Heart left ventricle (tissue), 16 donors: ENCODE data around the gene LUC7L3. TPM values are rescaled to one million over a fixed set of nuclear protein-coding genes. Genes with fewer than 3 reads are reported as not detected.
"Not testable (repeated sequence)": the region's sequence is repeated elsewhere in the genome, so short reads cannot be mapped to it uniquely, and the experiment has no call there.

ENCODE experiments used
- ATAC-seq, 4 donors: fragments of 200-7000 bp; cut with Tn5 transposase; one replicate each; pipeline ENCODE4 v1.9.1; 2020 to 2022; ENCODE audit warnings: moderate library complexity in 4 of 4, mild to moderate bottlenecking in 3 of 4, moderate number of reproducible peaks in 1 of 4
- DNase-seq, 5 donors: peaks; one replicate each; pipeline ENCODE4 v3.0.0-alpha.2; 2020
- H3K27ac ChIP-seq, 12 donors: fragments of 200-600 bp; sonication (generic) in 4 of 12; one replicate each; pipeline versions ENCODE4 v1.5.0 to v1.8.0; 2016 to 2022; ENCODE audit warnings: mild to moderate bottlenecking in 2 of 12
- H3K27me3 ChIP-seq, 9 donors: fragments of 200-600 bp; sonication (generic) in 2 of 9; one replicate each; pipeline versions ENCODE4 v1.5.1 to v1.8.0; 2016 to 2022; ENCODE audit warnings: mild to moderate bottlenecking in 3 of 9
- H3K36me3 ChIP-seq, 9 donors: fragments of 200-600 bp; sonication (generic) in 2 of 9; one replicate each; pipeline versions ENCODE4 v1.5.0 to v1.8.0; 2018 to 2022; ENCODE audit warnings: mild to moderate bottlenecking in 2 of 9
- H3K4me1 ChIP-seq, 12 donors: fragments of 200-600 bp; sonication (generic) in 4 of 12; one replicate each; pipeline versions ENCODE4 v1.5.0 to v1.8.0; 2016 to 2022; ENCODE audit warnings: mild to moderate bottlenecking in 3 of 12
- H3K4me3 ChIP-seq, 12 donors: fragments of 200-600 bp; sonication (generic) in 4 of 12; one replicate each; pipeline versions ENCODE4 v1.5.0 to v1.8.0; 2017 to 2022; ENCODE audit warnings: mild to moderate bottlenecking in 9 of 12, moderate library complexity in 4 of 12
- H3K9me3 ChIP-seq, 12 donors: fragments of 200-600 bp; sonication (generic) in 4 of 12; one replicate each; pipeline versions ENCODE4 v1.5.0 to v1.8.0; 2016 to 2022; ENCODE audit warnings: mild to moderate bottlenecking in 1 of 12
- CTCF ChIP-seq, 12 donors: fragments of 200-600 bp; sonication (generic) in 4 of 12; IDR thresholded peaks; one replicate each; pipeline versions ENCODE4 v1.5.0 to v1.8.0; 2018 to 2022; ENCODE audit warnings: antibody characterized with exemption in 12 of 12, mild to moderate bottlenecking in 5 of 12
- POLR2A ChIP-seq, 2 donors: fragments of 450-650 bp; IDR thresholded peaks; one replicate each; pipeline ENCODE4 v1.6.1; 2017; ENCODE audit warnings: antibody characterized with exemption in 2 of 2, mild to moderate bottlenecking in 2 of 2, moderate library complexity in 2 of 2
- WGBS, 4 donors: extraction: QIAGEN DNeasy Blood & Tissue Kit in 2 of 4; methylation state at CpG; one replicate each; pipeline versions ENCODE4 v1.1.5 to v1.1.7; 2013 to 2018; 5-methylcytosine and 5-hydroxymethylcytosine counted together
- intact Hi-C, 10 donors: fragments of 100-400 bp; cut with DNase I; formaldehyde crosslinking; loops; one replicate each; pipeline versions ENCODE4 v1.11.1 to v1.14.2; 2022
- microRNA-seq, 4 donors: library from miRNA; unstranded; fragments of <30 nt; microRNA quantifications; one replicate each; pipeline versions ENCODE4 to v1.2.0, GENCODE V29; 2017 to 2020
- polyA plus RNA-seq, 2 donors: library from polyadenylated mRNA; stranded (reverse); fragments of 200-250 nt; gene quantifications; one replicate each; pipeline ENCODE4 v1.2.3, GENCODE V29; 2013
- total RNA-seq, 9 donors: library from RNA; depleted of rRNA in 2 of 9; stranded (reverse); fragments of >200 nt in 2 of 9; fragmentation: NEBNext Ultra II Directional in 3 of 9; extraction: Animal tissue kit (Norgen Biotek cat#: 25700) in 3 of 9; gene quantifications; one replicate each; pipeline versions ENCODE4 v1.1.0 to v1.2.4, GENCODE V29; 2016 to 2023
- donor health status: ischemic (EF 13 %, LVEDD 7.1; RV severe dilation, severe dysfunction).
- donor health status: healthy with polysubstance abuse.
- donor health status: DM: no; HTN: yes; CAD: no.
- donor health status: DM: no; HTN: no; CAD: no.
- donor health status: ischemic (EF 25% LVEDD 6.9; RV normal size, moderate dysfunction).
- donor health status: ischemic (EF 25% LVEDD 5.7; RV mildly dilated, moderate dysfunction).
- donor health status: healthy.
- donor health status: DM: yes; HTN: yes; CAD: no.
- donor health status: ischemic (EF 35%, LVEDD 5.7; RV mildly dilated, moderate dysfunction).
- donor health status: nonischemic (EF 11% LVEDD 7.7; RV severe dilation, severe dysfunction).
- donor health status: DM: yes; HTN: yes; CAD: no.
- donor health status: PGD.
- donor health status: ischemic (EF 29% LVEDD 5.4; RV normal size, mild dysfunction).
- donor health status: nonischemic (EF 23%, LVEDD 6.1; RV moderate dilation, normal function).

LUC7L3 gene
- total and polyA plus RNA-seq, 11 donors, result 16.5 to 89.0 (median 52.1) TPM

- 83 to 89% (median 86%) methylated on average over 12 of the region's 12 CpGs for WGBS, 4 donors
These were observed 83.5 kb downstream of the LUC7L3 start for GRCh38 chr17:50802609-50803571.

GRCh38 chr17:50803676-50804075 is 84.3 kb downstream of the LUC7L3 start:
- no peak overlapping the region for H3K4me3 ChIP-seq
- intact Hi-C loops, result no loop called here
- DNase-seq, result no peak
- TF ChIP-seq POLR2A (IDR thresholded peaks at IDR 0.05), result no peak
- TF ChIP-seq CTCF (IDR thresholded peaks at IDR 0.05), result no peak
- no peak for ATAC-seq
- H3K9me3 ChIP-seq, result no peaks in the 10 kb centered on the region
- H3K27ac ChIP-seq, result no peak overlapping the region
- H3K27me3 ChIP-seq, result no peaks in the 10 kb centered on the region
- 82 to 88% (median 86%) methylated on average over 6 of the region's 6 CpGs for WGBS, 4 donors
- H3K4me1 ChIP-seq, result peaks cover 0 to 3% (median 0%) of the 10 kb centered on the region in 12 donors
- no peaks in the 10 kb centered on the region for H3K36me3 ChIP-seq

More at GRCh38 chr17:50802609-50803571, 83.5 kb downstream of the LUC7L3 start:
- Histone ChIP-seq H3K9me3 (no peaks in the 10 kb centered on the region), H3K27ac (no peak overlapping the region), H3K4me1 (peaks cover 0 to 3% (median 0%) of the 10 kb centered on the region in 12 donors), H3K36me3 (no peaks in the 10 kb centered on the region), H3K27me3 (no peaks in the 10 kb centered on the region), H3K4me3 (no peak overlapping the region)
- TF ChIP-seq CTCF (IDR thresholded peaks at IDR 0.05) (no peak), POLR2A (IDR thresholded peaks at IDR 0.05) (no peak)
- DNase-seq (no peak), ATAC-seq (no peak)
- intact Hi-C loops, result no loop called here

- H3K36me3 ChIP-seq, H3K4me1 ChIP-seq, H3K4me3 ChIP-seq, intact Hi-C loops, H3K9me3 ChIP-seq, DNase-seq, H3K27me3 ChIP-seq, ATAC-seq, H3K27ac ChIP-seq: not testable (repeated sequence)
- 94 to 97% (median 96%) methylated on average over 13 of the region's 13 CpGs for WGBS, 4 donors
These were observed 85.5 kb downstream of the LUC7L3 start for GRCh38 chr17:50804749-50805475.

- H3K4me3 ChIP-seq, result no peak overlapping the region
- DNase-seq, result no peak
- H3K27me3 ChIP-seq, result no peaks in the 10 kb centered on the region
- no peaks in the 10 kb centered on the region for H3K9me3 ChIP-seq
- no peaks in the 10 kb centered on the region for H3K36me3 ChIP-seq
- WGBS, 4 donors, result 65 to 83% (median 71%) methylated on average over 5 to 6 of the region's 6 CpGs
- intact Hi-C loops, result no loop called here
- H3K4me1 ChIP-seq, result peaks cover 0 to 3% (median 0%) of the 10 kb centered on the region in 12 donors
- peak in 1 of 4 donors; percentile 30 for ATAC-seq
- no peak overlapping the region for H3K27ac ChIP-seq
- TF ChIP-seq POLR2A (IDR thresholded peaks at IDR 0.05), result no peak
- no peak for TF ChIP-seq CTCF (IDR thresholded peaks at IDR 0.05)
These were observed 86.1 kb downstream of the LUC7L3 start for GRCh38 chr17:50805486-50805885.

Small RNA genes lying within 50 kb of the gene (microRNA-seq; reads per million reads assigned to microRNA genes)
- 0 reads per million in 4 donors for gene MIR8059

Other genes starting within 250 kb of the LUC7L3 start
- 10 to 100 TPM; 30.9 to 50.0 (median 42.8) TPM for gene RSAD1, start 240.7 kb upstream of the LUC7L3 start, total RNA-seq
- 10 to 100 TPM; 36.2 to 43.7 TPM for gene RSAD1, start 240.7 kb upstream of the LUC7L3 start, polyA plus RNA-seq
- gene MYCBPAP, start 211.2 kb upstream of the LUC7L3 start, total RNA-seq, result 1 to 10 TPM in 2 of 9 donors, under 1 TPM in 6, not detected in 1; 0.42 to 2.4 (median 0.83) TPM
- gene MYCBPAP, start 211.2 kb upstream of the LUC7L3 start, polyA plus RNA-seq, result under 1 TPM; 0.29 to 0.46 TPM
- 10 to 100 TPM in 6 of 9 donors, 1 to 10 TPM in 3; 8.9 to 29.5 (median 12.6) TPM for gene EPN3, start 186.9 kb upstream of the LUC7L3 start, total RNA-seq
- 10 to 100 TPM in 1 of 2 donors, 1 to 10 TPM in 1; 9.0 to 22.1 TPM for gene EPN3, start 186.9 kb upstream of the LUC7L3 start, polyA plus RNA-seq
- 10 to 100 TPM; 21.6 to 83.0 (median 67.1) TPM for gene SPATA20, start 172.4 kb upstream of the LUC7L3 start, total RNA-seq
- 10 to 100 TPM; 13.8 to 52.3 TPM for gene SPATA20, start 172.4 kb upstream of the LUC7L3 start, polyA plus RNA-seq
- gene CACNA1G, start 158.9 kb upstream of the LUC7L3 start, total RNA-seq, result under 1 TPM in 8 of 9 donors, not detected in 1; 0.02 to 0.48 (median 0.14) TPM
- under 1 TPM; 0.04 to 0.11 TPM for gene CACNA1G, start 158.9 kb upstream of the LUC7L3 start, polyA plus RNA-seq
- gene ABCC3, start 84.7 kb upstream of the LUC7L3 start, total RNA-seq, result 10 to 100 TPM in 1 of 9 donors, 1 to 10 TPM in 4, under 1 TPM in 3, not detected in 1; 0.20 to 21.6 (median 1.3) TPM
- gene ABCC3, start 84.7 kb upstream of the LUC7L3 start, polyA plus RNA-seq, result 1 to 10 TPM in 1 of 2 donors, under 1 TPM in 1; 0.50 to 1.4 TPM
- 10 to 100 TPM; 38.8 to 55.4 (median 47.2) TPM for gene ANKRD40, start 11.7 kb upstream of the LUC7L3 start, total RNA-seq
- gene ANKRD40, start 11.7 kb upstream of the LUC7L3 start, polyA plus RNA-seq, result 10 to 100 TPM; 22.2 to 48.2 TPM
- not detected for gene ANKRD40CL, start 47.9 kb downstream of the LUC7L3 start, total RNA-seq
- gene ANKRD40CL, start 47.9 kb downstream of the LUC7L3 start, polyA plus RNA-seq, result not detected
- gene WFIKKN2, start 116.0 kb downstream of the LUC7L3 start, total RNA-seq, result under 1 TPM in 7 of 9 donors, not detected in 2; 0.12 to 0.75 (median 0.29) TPM
- gene WFIKKN2, start 116.0 kb downstream of the LUC7L3 start, polyA plus RNA-seq, result under 1 TPM; 0.08 to 0.23 TPM
- 100 to 1,000 TPM in 4 of 9 donors, 10 to 100 TPM in 5; 38.3 to 136 (median 88.7) TPM for gene TOB1, start 146.8 kb downstream of the LUC7L3 start, total RNA-seq
- 10 to 100 TPM; 22.2 to 34.2 TPM for gene TOB1, start 146.8 kb downstream of the LUC7L3 start, polyA plus RNA-seq